Osteoblast (primary cell): Measurements from ENCODE around the gene COL4A1. TPM values are rescaled to one million over a fixed set of nuclear protein-coding genes. Genes with fewer than 3 reads are reported as not detected.

ENCODE experiments used
- DNase-seq: peaks from one replicate; pipeline ENCODE4 v3.0.0; 2011; ENCODE audit warnings: low spot score, mixed read lengths; ENCODE audit not compliant: insufficient read length; ENCODE audit errors: missing footprints
- H2AFZ ChIP-seq: 2 replicates; pipeline ENCODE4 v1.6.0; 2011; ENCODE audit warnings: mild to moderate bottlenecking, low read length
- H3K27ac ChIP-seq: 2 replicates; pipeline ENCODE4 v1.5.1; 2011; ENCODE audit warnings: mild to moderate bottlenecking, low read depth, low read length, moderate library complexity
- H3K27me3 ChIP-seq: 2 replicates; pipeline ENCODE4 v1.6.0; 2012; ENCODE audit warnings: mild to moderate bottlenecking, control low read depth, inconsistent platforms, low read length, moderate library complexity; ENCODE audit not compliant: insufficient read depth
- H3K36me3 ChIP-seq: 2 replicates; pipeline ENCODE4 v1.5.1; 2011; ENCODE audit warnings: mild to moderate bottlenecking, low read length, control low read depth, moderate library complexity; ENCODE audit not compliant: insufficient read depth
- H3K4me1 ChIP-seq: 2 replicates; pipeline ENCODE4 v1.5.1; 2011; ENCODE audit warnings: mild to moderate bottlenecking, low read length, control low read depth, moderate library complexity; ENCODE audit not compliant: insufficient read depth
- H3K4me2 ChIP-seq: 2 replicates; pipeline ENCODE4 v1.6.0; 2011; ENCODE audit warnings: mild to moderate bottlenecking, low read length; ENCODE audit not compliant: insufficient read depth
- H3K4me3 ChIP-seq: fragments of 200-600 bp; sonication (generic); 3 replicates; pipeline ENCODE4 v1.5.1; 2012; ENCODE audit warnings: mild to moderate bottlenecking, low read length, inconsistent platforms; ENCODE audit not compliant: insufficient read depth
- H3K79me2 ChIP-seq: 2 replicates; pipeline ENCODE4 v1.6.0; 2012; ENCODE audit warnings: mild to moderate bottlenecking, low read length, control low read depth, inconsistent platforms; ENCODE audit not compliant: insufficient read depth
- H3K9me3 ChIP-seq: 2 replicates; pipeline ENCODE4 v1.5.1; 2011; ENCODE audit warnings: low read depth, low read length, control low read depth
- H4K20me1 ChIP-seq: 2 replicates; pipeline ENCODE4 v1.6.0; 2012; ENCODE audit warnings: mild to moderate bottlenecking, low read length, control low read depth; ENCODE audit not compliant: insufficient read depth
- CTCF ChIP-seq: IDR thresholded peaks from 2 replicates; pipeline ENCODE4 v1.5.1; 2011; ENCODE audit warnings: mild to moderate bottlenecking, low read depth, low read length, moderate library complexity; ENCODE audit errors: extremely low read depth
- total RNA-seq: library from RNA; depleted of rRNA; stranded (reverse); fragments of >200 nt; gene quantifications from 2 replicates; pipeline ENCODE4 v1.2.3, GENCODE V29; 2012

Gene COL4A1
- total RNA-seq, 1 donor: 412 TPM

- Histone ChIP-seq H3K4me2 (no peak overlapping the region), H3K27ac (no peak overlapping the region), H3K4me3 (no peak overlapping the region), H3K36me3 (peaks cover 29% of the 10 kb centered on the region), H3K79me2 (peaks cover 66% of the 10 kb centered on the region), H3K27me3 (no peaks in the 10 kb centered on the region), H3K9me3 (no peaks in the 10 kb centered on the region), H4K20me1 (peaks cover 22% of the 10 kb centered on the region), H2AFZ (no peak overlapping the region), H3K4me1 (peaks cover 14% of the 10 kb centered on the region)
- TF ChIP-seq CTCF: no peak
- no peak for DNase-seq
These were observed 43.6 kb downstream of the COL4A1 start for GRCh38 chr13:110263404-110263803.

GRCh38 chr13:110262508-110263291 is 44.3 kb downstream of the COL4A1 start:
- H3K4me1 ChIP-seq: peaks cover 14% of the 10 kb centered on the region
- H4K20me1 ChIP-seq: peaks cover 20% of the 10 kb centered on the region
- no peaks in the 10 kb centered on the region for H3K27me3 ChIP-seq

GRCh38 chr13:110262082-110262436 is 44.9 kb downstream of the COL4A1 start:
- Histone ChIP-seq H3K36me3 (peaks cover 30% of the 10 kb centered on the region), H3K4me3 (no peak overlapping the region), H3K9me3 (no peaks in the 10 kb centered on the region), H3K4me1 (peaks cover 14% of the 10 kb centered on the region), H3K4me2 (no peak overlapping the region), H2AFZ (no peak overlapping the region), H4K20me1 (peaks cover 17% of the 10 kb centered on the region), H3K27ac (no peak overlapping the region), H3K79me2 (peaks cover 64% of the 10 kb centered on the region), H3K27me3 (no peaks in the 10 kb centered on the region)
- DNase-seq: no peak
- no peak for TF ChIP-seq CTCF

More at GRCh38 chr13:110262508-110263291, 44.3 kb downstream of the COL4A1 start:
- no peak for DNase-seq
- Histone ChIP-seq H3K9me3 (no peaks in the 10 kb centered on the region), H3K4me2 (no peak overlapping the region), H3K79me2 (peaks cover 62% of the 10 kb centered on the region), H3K36me3 (peaks cover 29% of the 10 kb centered on the region), H2AFZ (no peak overlapping the region), H3K4me3 (no peak overlapping the region), H3K27ac (peak overlapping the region; percentile 3)
- no peak for TF ChIP-seq CTCF

GRCh38 chr13:110261166-110262081 is 45.5 kb downstream of the COL4A1 start:
- Histone ChIP-seq H3K36me3 (peaks cover 25% of the 10 kb centered on the region), H4K20me1 (peaks cover 11% of the 10 kb centered on the region), H3K79me2 (peaks cover 64% of the 10 kb centered on the region), H3K4me2 (no peak overlapping the region), H3K4me3 (no peak overlapping the region), H2AFZ (no peak overlapping the region), H3K27me3 (no peaks in the 10 kb centered on the region), H3K9me3 (no peaks in the 10 kb centered on the region), H3K4me1 (peaks cover 14% of the 10 kb centered on the region), H3K27ac (no peak overlapping the region)
- no peak for TF ChIP-seq CTCF
- DNase-seq: no peak
